Choroid plexus epithelial cell (primary cell): ENCODE data around the gene ICAM5.

Experiments
- DNase-seq: peaks from one replicate; pipeline ENCODE4 v3.0.0-alpha.2; 2010; ENCODE audit warnings: low read depth
- H3K4me3 ChIP-seq: 2 replicates; pipeline ENCODE4 v1.5.1; 2011; ENCODE audit warnings: low read depth, mild to moderate bottlenecking, control low read depth, low read length, moderate library complexity
- CTCF ChIP-seq: conservative IDR thresholded peaks from 2 replicates; pipeline ENCODE4 v1.5.1; 2011; ENCODE audit warnings: low read depth, mild to moderate bottlenecking, control low read depth, inconsistent platforms, low read length, moderate library complexity

Gene ICAM5

GRCh38 chr19:10344780-10345179, 55.0 kb downstream of the ICAM5 start:
- H3K4me3 ChIP-seq: no peak overlapping the region
- DNase-seq: no peak
- no peak for TF ChIP-seq CTCF
